HTR-8/SVneo (cell line): ENCODE results near the gene UBASH3B.
A peak's percentile ranks its signal among the peaks of the same experiment; 100 is the strongest.
"Not testable (repeated sequence)": the region's sequence is repeated elsewhere in the genome, so short reads cannot be mapped to it uniquely, and the experiment has no call there.

Experiments
- DNase-seq: peaks from one replicate; pipeline ENCODE4 v3.0.0; 2011; ENCODE audit warnings: low spot score, mixed read lengths; ENCODE audit not compliant: insufficient read length
- FAIRE-seq: peaks from 2 replicates; lab custom pipeline; 2011; peaks lifted over from hg19 to GRCh38; lab: Jason Lieb, UNC

Gene UBASH3B, protein sequence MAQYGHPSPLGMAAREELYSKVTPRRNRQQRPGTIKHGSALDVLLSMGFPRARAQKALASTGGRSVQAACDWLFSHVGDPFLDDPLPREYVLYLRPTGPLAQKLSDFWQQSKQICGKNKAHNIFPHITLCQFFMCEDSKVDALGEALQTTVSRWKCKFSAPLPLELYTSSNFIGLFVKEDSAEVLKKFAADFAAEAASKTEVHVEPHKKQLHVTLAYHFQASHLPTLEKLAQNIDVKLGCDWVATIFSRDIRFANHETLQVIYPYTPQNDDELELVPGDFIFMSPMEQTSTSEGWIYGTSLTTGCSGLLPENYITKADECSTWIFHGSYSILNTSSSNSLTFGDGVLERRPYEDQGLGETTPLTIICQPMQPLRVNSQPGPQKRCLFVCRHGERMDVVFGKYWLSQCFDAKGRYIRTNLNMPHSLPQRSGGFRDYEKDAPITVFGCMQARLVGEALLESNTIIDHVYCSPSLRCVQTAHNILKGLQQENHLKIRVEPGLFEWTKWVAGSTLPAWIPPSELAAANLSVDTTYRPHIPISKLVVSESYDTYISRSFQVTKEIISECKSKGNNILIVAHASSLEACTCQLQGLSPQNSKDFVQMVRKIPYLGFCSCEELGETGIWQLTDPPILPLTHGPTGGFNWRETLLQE

DNA sequence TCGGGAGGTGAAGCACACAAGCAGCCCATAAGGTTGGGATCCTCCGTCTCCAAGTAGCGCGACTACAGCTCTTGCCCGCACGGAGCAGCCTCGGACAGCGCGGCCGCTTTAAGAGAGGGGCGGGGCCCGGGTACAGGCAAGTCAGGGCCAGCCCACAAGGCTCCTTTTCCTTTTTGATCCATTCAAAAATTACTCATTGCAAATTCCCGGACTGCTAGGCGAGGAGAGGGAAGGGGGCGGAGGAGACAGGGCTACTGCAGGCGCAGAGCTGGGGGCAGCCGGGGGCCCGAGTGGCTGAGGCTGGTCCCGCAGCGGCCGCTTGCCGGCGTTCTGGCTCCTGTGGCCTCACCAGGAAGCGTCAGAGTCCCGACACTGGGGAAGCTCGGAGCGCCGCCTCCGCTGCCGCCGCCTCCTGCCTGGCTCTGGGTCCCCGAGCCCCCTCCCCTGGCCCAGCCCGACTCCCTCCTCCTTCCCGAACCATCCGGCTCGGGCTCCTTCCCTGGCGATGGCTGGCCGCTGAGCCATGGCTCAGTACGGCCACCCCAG lies at the start of gene UBASH3B:
TSS of gene UBASH3B (plus strand) at position 196 of the 546 bp plus-strand sequence. CDS start at position 524, 328 bp downstream.
- FAIRE-seq = peak; percentile 85
- DNase-seq = peak; percentile 86

DNA sequence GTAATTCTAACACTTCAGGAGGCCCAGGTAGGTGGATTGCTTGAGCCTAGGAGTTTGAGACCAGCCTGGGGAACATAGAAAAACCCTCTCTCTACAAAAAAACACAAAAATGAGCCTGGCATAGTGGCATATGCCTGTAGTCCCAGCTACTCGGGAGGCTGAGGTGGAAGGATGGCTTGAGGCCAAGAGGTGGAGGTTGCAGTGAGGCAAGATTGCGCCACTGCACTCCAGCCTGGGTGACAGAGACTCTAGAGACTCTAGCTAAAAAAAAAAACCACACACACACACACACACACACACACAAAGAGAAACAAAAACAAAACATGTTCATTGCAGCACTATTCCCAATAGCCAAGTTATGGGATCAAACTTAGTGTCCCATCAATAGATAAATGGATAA lies 48.4 kb upstream of the UBASH3B start:
- FAIRE-seq = not testable (repeated sequence)

DNA sequence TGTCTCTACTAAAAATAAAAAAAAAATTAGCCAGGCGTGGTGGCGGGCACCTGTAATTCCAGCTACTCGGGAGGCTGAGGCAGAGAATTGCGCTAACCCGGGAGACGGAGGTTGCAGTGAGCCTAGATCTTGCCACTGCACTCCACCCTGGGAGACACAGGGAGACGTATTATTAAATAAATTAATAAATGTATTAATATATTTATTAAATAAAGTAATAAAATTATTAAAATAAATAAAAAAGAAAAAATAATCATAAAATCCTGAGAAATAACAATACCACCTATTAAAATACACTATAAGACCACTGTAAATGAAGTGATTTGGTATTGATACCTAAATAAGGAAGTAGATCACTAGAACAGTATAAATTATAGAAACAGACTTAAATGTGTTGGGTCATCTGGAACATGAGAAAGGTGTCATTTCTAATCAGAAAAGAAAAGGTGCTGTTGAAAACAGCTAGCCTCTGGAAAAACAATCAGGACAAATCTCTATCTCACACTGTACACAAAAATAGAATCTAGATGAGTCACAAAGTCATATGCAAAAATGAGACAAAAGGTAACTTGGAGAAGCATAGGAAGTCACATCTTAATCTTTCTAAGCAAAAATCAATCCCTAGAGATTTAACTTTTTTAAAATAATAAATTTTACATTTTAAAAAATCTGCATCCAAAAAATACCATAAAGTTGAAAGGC lies 43.2 kb upstream of the UBASH3B start:
- no peak for FAIRE-seq
- no peak for DNase-seq

More for the DNA sequence above, 48.4 kb upstream of the UBASH3B start:
- DNase-seq = not testable (repeated sequence)

DNA sequence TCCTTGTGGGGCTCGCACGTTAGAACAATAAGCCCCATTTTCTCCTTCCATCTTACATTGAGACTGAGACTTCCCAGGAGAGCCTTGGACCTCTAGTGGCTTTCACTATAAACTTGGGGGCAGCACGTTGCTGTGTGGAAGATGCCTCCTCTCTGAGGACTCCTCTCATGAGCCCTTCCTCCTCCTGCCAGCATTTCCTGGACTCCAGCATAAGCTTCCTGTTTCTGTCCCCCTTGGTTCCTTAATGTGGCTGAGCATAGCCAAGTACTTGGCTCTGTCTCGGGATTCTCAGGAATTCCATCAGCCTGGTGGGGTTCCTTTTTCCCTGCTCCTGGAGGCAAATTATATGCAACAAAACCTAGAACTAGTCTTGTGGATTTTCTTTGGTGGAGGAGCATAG lies 38.8 kb upstream of the UBASH3B start:
- DNase-seq (no peak), FAIRE-seq (no peak)

DNA sequence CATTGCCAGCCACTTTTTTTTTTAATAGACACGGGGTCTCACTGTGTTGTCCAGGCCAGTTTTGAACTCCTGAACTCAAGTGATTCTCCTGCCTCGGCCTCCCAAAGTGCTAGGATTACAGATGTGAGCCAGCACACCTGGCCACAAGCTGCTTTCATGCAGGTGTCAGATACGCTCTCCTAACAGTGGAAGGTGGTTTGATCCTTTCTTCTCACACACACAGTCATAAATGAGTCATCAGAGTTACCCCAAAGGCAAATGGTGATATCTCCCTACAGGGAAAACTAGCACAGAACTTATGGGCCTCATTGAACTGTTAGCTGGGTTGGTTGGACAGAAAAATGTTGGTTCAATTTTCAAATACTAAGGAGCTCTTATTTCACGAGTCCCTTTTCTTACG lies 38.2 kb upstream of the UBASH3B start:
- DNase-seq (no peak), FAIRE-seq (no peak)

DNA sequence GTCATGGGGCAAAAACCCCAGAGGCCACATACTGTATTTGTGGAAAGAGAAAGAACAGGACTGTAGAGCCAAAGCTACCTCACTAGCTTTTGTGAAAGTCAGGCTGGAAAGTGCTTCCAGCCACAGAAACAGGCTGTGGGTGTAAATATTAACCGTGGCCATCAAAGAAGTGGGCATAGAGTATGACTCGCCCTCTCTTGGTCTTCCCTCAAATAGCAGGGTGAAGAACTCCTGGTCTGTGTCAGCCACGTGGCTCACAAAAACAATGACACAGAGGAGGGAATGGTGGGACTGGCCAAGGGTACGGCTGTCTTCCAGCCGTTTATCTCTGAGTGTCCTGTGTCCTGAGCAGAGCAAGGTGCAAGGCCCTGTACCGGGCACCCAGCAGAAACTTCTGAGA lies 37.6 kb upstream of the UBASH3B start:
- DNase-seq (no peak), FAIRE-seq (no peak)

DNA sequence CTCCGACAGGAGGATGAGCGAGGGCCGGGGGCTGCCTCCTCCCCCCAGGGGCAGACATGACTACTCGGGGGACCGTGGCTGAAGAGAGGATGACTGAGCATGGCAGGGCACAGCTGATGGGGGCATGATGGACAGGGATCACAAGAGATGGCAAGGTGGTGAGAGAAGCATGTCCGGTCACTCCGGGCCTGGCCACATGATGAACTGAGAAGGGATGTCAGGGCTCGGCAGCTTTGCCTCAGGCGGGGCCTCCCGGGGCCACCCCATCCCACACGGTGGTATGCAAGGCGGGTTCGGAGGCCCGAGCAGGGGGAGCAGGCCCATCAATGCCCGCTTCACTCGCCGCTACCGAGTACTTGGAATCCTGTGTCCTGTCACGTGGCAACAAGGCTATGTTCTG lies 36.6 kb upstream of the UBASH3B start:
- FAIRE-seq = no peak
- DNase-seq = no peak

DNA sequence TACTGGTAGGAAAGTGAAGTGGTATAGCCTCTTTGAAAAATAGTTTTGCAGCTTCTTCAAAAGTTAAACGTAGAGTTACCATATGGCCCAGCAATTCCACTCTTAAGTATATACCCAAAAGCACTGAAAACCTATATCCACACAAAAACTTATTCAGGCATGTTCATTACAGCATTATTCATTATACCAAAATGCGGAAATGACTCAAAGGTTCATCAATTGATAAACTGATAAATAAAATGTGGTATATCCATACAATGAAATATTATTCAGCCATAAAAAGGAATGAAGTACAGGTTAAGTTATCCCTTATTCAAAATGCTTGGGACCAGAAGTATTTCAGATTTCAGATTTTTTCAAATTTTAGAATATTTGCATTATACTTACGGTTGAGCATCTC lies 35.8 kb upstream of the UBASH3B start:
- DNase-seq (no peak), FAIRE-seq (no peak)

DNA sequence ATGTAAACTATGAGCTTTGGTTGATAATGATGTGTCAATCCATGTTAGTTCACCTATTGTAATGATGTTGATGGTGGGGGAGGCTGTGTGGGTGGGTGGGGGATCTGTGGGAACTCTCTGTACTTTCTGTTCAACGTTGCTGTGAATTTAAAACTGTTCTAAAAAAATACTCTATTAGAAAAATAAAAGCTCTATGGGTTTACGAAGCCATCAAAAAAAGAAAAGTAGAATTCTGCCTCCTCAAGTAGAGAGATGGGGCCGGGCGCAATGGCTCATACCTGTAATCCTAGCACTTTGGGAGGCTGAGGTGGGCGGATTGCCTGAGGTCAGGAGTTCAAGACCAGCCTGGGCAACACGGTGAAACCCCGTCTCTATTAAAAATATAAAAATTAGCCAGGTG lies 30.0 kb upstream of the UBASH3B start:
- not testable (repeated sequence) for DNase-seq, FAIRE-seq

DNA sequence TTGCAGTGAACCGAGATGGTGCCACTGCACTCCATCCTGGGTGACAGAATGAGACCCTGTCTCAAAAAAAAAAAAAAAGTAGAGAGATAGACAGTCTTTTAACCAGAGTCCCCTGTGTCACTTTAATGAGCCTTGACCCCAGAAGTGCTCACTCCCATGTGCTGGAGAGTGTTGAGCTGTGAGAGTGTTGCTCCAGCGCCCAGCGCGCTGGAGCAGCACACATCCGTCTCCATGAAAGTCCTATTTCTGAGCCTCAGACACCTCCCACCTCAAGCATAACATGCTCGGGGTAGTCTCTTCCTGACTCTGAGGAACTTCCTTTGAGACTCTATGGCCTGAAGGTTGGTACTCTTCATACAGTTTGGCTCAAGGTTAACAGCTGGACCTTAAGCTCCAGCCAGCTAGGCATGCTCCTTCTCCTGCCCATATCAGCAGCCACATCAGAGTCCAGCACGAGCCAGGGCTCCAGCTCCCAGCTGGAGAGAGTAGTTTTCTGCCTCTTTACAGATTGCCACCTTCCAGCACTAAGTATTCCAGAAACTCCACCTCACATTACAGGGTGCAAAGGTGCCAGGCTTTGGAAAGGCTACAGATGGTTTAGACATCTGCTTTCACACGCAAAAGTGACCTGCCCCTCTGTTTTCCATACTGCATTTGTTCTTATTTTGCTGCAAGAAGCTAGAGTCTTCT lies 29.4 kb upstream of the UBASH3B start:
- DNase-seq (no peak), FAIRE-seq (no peak)

DNA sequence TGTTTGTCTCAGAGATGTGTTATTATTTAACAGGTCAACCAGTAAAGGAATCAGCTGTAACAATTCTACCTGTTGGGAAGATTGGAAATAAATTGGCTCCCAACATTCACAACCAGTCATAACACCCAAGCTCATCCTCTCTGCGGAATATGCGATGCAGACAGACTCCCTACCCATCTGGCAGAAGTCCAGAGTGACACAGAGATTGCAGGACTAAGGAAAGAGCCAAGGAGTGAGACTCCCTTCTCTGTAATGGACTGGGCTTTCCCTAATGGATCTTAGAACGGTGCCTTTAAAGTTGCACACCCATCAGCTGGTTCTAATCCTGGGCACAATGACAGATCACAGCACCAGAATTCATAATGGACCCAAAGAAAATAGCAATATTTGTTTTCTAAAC lies 27.8 kb upstream of the UBASH3B start:
- FAIRE-seq (no peak), DNase-seq (no peak)

DNA sequence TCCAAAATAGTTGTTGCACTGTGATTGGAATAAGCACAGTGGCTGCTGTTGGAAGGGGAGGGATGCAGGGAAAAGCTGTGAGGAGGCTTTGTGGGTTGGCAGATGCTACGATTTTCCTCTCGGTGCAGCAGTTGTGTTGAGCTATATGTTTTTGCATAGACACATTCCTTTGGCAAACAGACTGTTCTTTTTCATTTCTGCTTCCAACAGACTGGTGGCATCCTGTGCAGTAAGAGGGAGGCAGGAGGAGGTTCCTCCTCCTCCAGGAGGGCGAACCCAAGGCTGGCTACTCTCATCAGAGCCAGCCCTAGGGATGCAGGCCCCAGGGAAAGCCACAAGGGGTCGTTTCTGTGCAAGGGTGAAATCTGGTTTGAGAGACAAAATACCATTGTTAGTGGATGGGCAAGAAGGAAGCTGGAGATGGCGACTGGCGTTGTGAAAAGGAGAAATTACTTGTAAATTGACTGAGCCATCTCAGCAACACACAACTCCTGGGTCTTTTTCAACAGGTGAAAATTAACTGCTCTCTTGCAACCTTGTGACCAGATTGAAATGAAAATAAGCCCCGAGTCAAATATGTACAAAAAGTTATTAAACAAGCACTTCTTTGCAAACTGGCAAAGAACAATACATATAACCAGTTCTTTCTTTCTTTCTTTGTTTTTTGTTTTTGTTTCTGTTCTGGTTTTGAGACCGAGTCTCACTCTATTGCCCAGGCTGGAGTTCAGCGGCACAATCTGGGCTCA lies 26.5 kb upstream of the UBASH3B start:
- peak; percentile 85 for DNase-seq
- peak; percentile 97 for FAIRE-seq

DNA sequence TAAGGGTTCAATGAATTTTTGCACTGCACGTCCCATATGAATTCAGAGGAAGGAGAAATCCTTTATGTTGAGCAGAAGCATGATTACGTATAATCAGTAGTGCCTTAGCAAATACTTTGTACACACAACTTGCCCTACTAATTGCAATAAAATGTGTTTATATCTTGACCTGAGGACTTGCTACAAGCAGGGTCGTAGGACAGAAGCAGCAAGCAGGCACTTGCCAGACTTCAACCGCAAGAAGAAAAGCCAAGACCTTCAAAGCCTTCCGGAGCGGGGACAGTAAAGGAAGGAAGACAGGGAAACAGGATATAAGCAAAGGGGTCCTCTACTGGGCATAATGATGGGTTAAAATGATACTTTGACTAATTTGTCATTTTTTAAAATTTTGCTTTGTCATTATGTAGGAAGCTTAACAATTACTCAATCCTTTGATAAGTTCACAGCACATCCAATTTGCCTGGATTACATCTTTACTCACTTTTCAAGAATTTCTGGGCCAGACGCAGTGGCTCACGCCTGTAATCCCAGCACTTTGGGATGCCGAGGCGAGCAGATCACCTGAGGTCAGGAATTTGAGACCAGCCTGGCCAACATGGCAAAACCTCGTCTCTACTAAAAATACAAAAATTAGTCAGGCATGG lies 23.2 kb upstream of the UBASH3B start:
- no peak for DNase-seq
- no peak for FAIRE-seq

DNA sequence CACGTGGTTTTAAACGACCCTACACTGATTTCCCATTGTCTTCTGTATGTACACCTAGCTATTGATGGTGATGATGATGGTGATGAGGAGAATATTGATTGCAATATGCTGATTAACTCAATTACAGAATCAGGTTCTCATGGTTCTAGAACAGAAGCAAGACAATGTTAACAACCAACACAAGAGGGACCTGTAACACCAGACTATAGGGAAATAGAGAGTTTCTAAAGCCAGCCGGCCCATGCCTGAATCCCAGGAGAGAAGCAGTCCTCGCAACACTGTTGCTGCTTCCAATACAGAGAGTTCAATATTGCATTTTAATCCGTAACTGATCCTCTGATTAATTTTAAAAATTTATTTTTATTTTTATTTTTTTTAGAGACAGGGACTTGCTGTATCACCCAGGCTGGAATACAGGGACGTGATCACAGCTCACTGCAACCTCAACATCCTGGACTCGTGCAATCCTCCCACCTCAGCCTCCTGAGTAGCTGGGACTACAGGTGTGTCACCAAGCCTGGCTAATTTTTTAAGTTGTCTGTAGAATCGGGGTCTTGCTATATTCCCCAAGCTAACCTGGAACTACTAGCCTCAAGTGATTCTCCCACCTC lies 22.2 kb upstream of the UBASH3B start:
- FAIRE-seq (peak; percentile 67), DNase-seq (peak; percentile 62)

DNA sequence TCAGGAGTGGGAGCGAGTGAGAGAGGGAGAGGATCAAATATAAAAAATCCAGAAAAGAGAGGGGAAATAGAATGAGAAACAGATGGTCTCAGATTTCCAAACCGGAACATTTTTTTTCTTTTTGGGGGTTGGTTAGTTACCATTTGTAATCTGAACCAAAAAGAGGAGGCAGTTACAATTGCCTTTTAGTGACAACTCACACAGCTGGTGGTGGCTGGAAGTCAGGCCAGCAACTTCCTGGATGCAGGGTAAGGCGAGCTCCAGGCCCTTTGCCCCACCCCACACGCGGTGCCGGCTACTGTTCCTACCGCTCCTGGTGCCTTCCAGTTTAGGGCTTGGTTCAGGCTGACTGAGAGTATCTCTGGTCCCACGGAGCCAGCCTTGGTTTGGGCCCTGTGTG lies 21.0 kb upstream of the UBASH3B start:
- no peak for FAIRE-seq

DNA sequence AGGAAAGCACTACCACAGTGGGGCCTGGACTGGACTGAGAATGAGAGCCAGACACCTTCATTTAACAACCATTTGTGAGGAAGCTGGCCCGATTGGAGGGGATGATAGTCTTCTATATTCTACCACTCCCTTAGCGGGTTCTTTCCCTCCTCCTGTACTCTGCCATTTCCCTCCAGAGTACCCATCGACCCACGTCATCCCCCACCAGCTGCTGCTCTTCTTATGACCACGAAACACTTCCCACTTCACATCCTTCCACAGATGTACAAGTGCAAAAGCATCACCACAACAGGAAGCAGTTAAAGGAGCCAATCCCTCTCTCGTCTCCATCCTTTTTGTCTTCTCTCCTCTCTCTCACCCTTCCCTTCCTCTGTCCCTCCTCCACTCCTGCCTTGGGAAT lies 18.0 kb upstream of the UBASH3B start:
- no peak for DNase-seq
- no peak for FAIRE-seq

More for the DNA sequence above, 21.0 kb upstream of the UBASH3B start:
- peak; percentile 20 for DNase-seq

DNA sequence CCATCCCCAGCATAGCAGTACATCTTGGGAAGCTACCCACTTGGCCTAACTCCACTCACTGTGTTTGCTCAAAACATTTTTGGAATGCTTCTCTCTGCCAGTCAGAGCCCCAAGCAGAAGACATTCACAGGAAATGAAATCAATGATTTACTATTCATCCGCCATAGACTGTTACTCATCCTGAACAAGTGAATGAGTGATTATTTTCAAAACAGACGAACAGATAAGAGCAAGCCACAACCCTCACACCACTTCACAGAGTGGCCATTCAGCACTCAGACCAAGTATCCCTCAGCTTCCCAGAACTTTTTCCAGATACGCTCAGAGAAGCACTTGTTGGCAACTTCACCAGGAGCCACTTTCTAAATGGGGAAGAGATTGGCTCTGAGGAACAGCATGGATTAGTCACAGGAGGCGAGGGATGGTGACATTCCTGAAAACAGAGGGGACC lies 13.0 kb upstream of the UBASH3B start:
- FAIRE-seq (peak; percentile 98), DNase-seq (peak; percentile 86)

DNA sequence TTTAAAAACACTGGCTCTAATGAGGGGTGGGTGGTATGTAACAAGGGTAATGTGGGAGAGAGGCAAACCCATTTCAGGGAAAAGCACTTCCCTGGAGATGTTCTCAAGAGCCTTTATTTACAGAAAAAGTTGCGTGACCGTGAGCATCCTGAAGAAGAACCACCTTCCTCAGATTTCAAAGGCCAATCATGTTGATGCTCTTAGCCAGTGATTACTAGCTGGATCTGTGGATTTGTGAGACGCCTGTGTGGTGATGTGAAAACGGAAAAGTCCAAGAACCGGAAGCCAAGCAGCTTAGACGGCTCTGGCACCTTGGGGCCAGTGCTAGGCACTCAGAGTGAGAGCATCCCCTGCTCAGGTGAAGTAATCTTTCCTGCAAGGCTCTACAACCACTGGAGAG lies 12.6 kb upstream of the UBASH3B start:
- FAIRE-seq = peak; percentile 68
- peak; percentile 45 for DNase-seq
